HG03039 (cell line): ENCODE measurements around the gene ACTR1A.

Source experiments
- ATAC-seq: cut with Tn5 transposase; IDR thresholded peaks from one replicate; pipeline ENCODE4 v1.9.1; 2021; ENCODE audit warnings: mild to moderate bottlenecking, moderate library complexity; ENCODE audit not compliant: unreplicated experiment

The ACTR1A gene

DNA sequence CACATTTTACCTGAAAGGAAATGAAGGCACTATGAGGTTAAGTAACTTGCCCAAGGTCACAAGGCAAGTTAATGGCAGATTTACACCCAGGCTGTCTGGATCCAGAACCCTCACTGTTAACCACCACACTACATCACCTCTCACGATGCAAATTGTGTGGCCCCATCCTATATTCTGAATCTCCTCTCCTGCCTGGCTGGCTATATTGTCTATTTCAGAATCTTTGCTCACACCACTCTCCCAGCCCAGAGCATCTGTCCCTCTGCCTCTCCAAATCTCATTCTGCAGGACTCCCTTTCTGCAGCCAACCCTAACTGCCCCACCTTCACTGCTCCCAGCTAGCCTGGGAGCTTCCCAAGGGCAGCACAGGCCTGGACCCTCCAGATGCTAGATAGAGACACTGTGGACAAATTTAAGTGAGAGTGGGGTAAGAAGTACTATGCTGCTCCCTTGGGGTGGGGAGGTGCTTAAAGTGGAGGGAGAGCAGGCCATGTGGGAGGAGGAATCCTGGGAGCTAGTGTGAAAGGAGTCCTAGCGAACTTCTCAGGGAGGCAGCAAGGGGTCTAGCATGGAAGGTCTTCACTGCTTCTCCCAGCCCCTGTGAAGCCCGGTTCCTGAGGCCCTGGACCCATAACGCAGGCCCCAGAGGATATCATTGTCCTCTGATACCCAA is 70.9 kb downstream of the ACTR1A start:
- no peak for ATAC-seq

DNA sequence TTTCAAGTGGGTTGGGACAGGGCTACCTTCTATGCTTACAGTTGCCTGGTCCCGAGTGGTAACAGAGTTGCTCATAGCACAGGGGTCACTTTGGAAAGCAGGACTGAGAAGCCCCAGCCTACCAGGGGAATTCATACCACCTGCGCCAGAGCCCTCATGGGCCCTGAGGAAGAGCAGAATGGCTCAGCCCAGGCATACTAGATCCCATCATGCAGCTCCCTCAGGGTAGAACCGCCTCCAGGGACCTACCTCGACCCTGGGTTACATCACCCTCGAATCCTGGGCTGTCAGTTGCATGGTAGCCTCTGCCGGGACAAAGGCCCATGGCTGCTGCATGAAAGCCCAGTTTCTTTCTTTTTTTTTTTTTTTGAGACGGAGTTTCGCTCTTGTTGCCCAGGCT is 73.0 kb downstream of the ACTR1A start:
- no peak for ATAC-seq
